ENCODE results near the gene MGAT4A. TPM values are rescaled to one million over a fixed set of nuclear protein-coding genes. Genes with fewer than 3 reads are reported as not detected.
"Not testable (repeated sequence)": the region's sequence is repeated elsewhere in the genome, so short reads cannot be mapped to it uniquely, and the experiment has no call there.

The MGAT4A gene
- total RNA-seq, 4 donors from 2014 or later, result 6.4 to 13.8 (median 11.7) TPM

DNA sequence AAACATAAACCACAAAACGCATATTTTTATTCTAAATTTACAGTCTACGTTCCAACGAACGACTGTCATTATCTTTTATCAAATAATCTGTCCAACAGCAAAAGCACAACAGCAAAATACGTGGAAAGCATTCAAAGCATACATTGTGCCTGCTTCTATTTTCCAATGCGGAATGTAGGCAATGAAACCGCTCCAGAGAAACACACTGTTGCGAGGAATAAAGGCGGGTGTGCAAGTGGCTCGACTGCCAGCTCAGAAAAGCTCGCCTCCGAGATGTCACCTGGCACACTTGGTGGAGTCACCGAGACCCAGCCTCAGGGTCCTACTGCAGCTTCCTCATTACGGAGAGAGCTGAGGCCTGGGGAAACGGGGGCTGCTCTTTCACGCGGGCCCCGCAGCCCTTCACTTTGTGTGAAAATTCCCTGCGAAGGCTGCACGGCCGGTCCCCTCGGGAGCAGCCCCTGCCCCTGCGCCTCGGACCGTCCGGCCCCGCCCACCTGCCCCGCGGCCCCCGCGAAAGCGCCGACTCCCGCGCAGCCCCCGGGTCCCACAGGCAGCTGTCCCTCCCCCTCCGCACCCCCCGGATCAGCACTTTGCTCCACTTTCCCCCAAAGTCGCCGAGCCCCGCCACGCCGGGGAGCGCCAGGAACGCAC, 752 bp downstream of the MGAT4A start:
- Histone ChIP-seq H3K4me1 (peaks cover 45% of the 10 kb centered on the region), H3K4me3 (peak overlapping the region; percentile 83), H3K9me3 (no peaks in the 10 kb centered on the region), H3K27ac (peak overlapping the region; percentile 83), H3K36me3 (no peaks in the 10 kb centered on the region), H3K27me3 (no peaks in the 10 kb centered on the region)
- DNase-seq (ENCODE audit: low spot score in 2 of 2), result peak in 1 of 2 donors; percentile 71
- WGBS, result under 1% methylated on average over 16 of the region's 45 CpGs
- TF ChIP-seq CTCF (IDR thresholded peaks at IDR 0.05), result no peak
- no peak for TF ChIP-seq EP300 (IDR thresholded peaks at IDR 0.05)
- TF ChIP-seq POLR2AphosphoS5 (IDR thresholded peaks at IDR 0.05), result no peak
- no peak for TF ChIP-seq POLR2A (IDR thresholded peaks at IDR 0.05)

GRCh38 chr2:98729652-98730051, 1.3 kb downstream of the MGAT4A start:
- Histone ChIP-seq H3K36me3 (no peaks in the 10 kb centered on the region), H3K9me3 (no peaks in the 10 kb centered on the region), H3K27ac (peak overlapping the region; percentile 83), H3K4me1 (peaks cover 45% of the 10 kb centered on the region), H3K4me3 (peak overlapping the region; percentile 83), H3K27me3 (no peaks in the 10 kb centered on the region)
- WGBS, result 33% methylated on average over 10 of the region's 10 CpGs
- DNase-seq (ENCODE audit: low spot score in 2 of 2), result no peak
- no peak for TF ChIP-seq EP300 (IDR thresholded peaks at IDR 0.05)
- TF ChIP-seq POLR2A (IDR thresholded peaks at IDR 0.05), result no peak
- no peak for TF ChIP-seq CTCF (IDR thresholded peaks at IDR 0.05)
- TF ChIP-seq POLR2AphosphoS5 (IDR thresholded peaks at IDR 0.05), result no peak

DNA sequence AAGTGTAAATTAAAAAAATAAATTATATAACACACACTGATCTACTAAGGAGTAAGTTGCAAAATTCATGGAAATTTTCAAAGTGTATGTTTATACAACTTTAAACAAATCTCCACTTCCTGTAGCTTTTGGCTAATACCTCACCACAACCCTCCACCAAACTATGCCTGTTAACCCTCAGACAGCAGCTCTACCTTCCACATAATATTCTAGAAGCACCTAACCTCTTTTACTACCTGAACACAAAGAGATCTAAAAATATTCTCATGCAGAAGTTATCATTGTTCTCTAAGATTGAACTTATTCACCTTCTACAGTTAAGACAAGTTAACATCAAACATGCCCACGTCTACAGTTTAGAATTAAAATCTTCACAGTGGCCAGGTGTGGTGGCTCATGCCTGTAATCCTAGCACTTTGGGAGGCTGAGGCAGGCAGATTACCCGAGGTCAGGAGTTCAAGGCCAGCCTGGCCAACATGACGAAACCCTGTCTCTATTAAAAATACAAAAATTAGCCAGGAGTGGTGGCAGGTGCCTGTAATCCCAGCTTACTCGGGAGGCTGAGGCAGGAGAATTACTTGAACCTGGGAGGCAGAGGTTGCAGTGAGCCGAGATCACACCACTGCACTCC, 2.7 kb downstream of the MGAT4A start:
- peaks cover 45% of the 10 kb centered on the region for H3K4me1 ChIP-seq
- not testable (repeated sequence) for H3K27ac ChIP-seq

GRCh38 chr2:98727369-98728087, 3.4 kb downstream of the MGAT4A start:
- Histone ChIP-seq H3K27me3 (no peaks in the 10 kb centered on the region), H3K4me3 (no peak overlapping the region), H3K36me3 (peaks cover 4% of the 10 kb centered on the region), H3K9me3 (no peaks in the 10 kb centered on the region), H3K4me1 (peaks cover 43% of the 10 kb centered on the region), H3K27ac (no peak overlapping the region)
- WGBS, result 39% methylated on average over 5 of the region's 5 CpGs
- TF ChIP-seq EP300 (IDR thresholded peaks at IDR 0.05) (no peak), POLR2A (IDR thresholded peaks at IDR 0.05) (no peak), POLR2AphosphoS5 (IDR thresholded peaks at IDR 0.05) (no peak), CTCF (IDR thresholded peaks at IDR 0.05) (no peak)
- DNase-seq (ENCODE audit: low spot score in 2 of 2), result no peak

More for the DNA sequence above, 2.7 kb downstream of the MGAT4A start:
- H3K4me3 ChIP-seq; H3K9me3 ChIP-seq; H3K36me3 ChIP-seq; H3K27me3 ChIP-seq; DNase-seq (ENCODE audit: low spot score in 2 of 2): not testable (repeated sequence)
- 81% methylated on average over 5 of the region's 5 CpGs for WGBS

GRCh38 chr2:98726735-98727368, 4.1 kb downstream of the MGAT4A start:
- DNase-seq (ENCODE audit: low spot score in 2 of 2), result no peak
- Histone ChIP-seq H3K4me3 (no peak overlapping the region), H3K27me3 (no peaks in the 10 kb centered on the region), H3K9me3 (no peaks in the 10 kb centered on the region), H3K27ac (no peak overlapping the region), H3K36me3 (peaks cover 4% of the 10 kb centered on the region), H3K4me1 (peaks cover 39% of the 10 kb centered on the region)
- TF ChIP-seq POLR2AphosphoS5 (IDR thresholded peaks at IDR 0.05) (no peak), POLR2A (IDR thresholded peaks at IDR 0.05) (no peak), CTCF (IDR thresholded peaks at IDR 0.05) (no peak), EP300 (IDR thresholded peaks at IDR 0.05) (no peak)
- WGBS, result 33% methylated on average over 2 of the region's 2 CpGs

Measured in suprapubic skin (tissue), 4 donors.